Right lobe of liver (tissue), 6 donors: ENCODE results near the gene NEK2. TPM values are rescaled to one million over a fixed set of nuclear protein-coding genes. Genes with fewer than 3 reads are reported as not detected.

Source experiments
- ATAC-seq, 4 donors: fragments of 200-7000 bp; cut with Tn5 transposase; one replicate each; pipeline ENCODE4 v1.9.1; 2020; ENCODE audit warnings: mild to moderate bottlenecking in 4 of 4, moderate library complexity in 4 of 4
- DNase-seq, 3 donors: peaks; one replicate each; pipeline ENCODE4 v3.0.0-alpha.2; 2020
- H3K27ac ChIP-seq, 3 donors: fragments of 200-600 bp; one replicate each; pipeline ENCODE4 v1.8.0; 2022
- H3K27me3 ChIP-seq, 2 donors: fragments of 200-600 bp; one replicate each; pipeline ENCODE4 v1.8.0; 2022
- H3K36me3 ChIP-seq, 4 donors: fragments of 200-600 bp; sonication (generic) in 1 of 4; one replicate each; pipeline versions ENCODE4 v1.5.1 to v1.8.0; 2017 to 2022; ENCODE audit warnings: control low read depth in 1 of 4
- H3K4me1 ChIP-seq, 4 donors: fragments of 200-600 bp; sonication (generic) in 1 of 4; one replicate each; pipeline versions ENCODE4 v1.5.1 to v1.8.0; 2017 to 2022; ENCODE audit warnings: control low read depth in 1 of 4
- H3K4me3 ChIP-seq, 3 donors: fragments of 200-600 bp; one replicate each; pipeline ENCODE4 v1.8.0; 2022
- H3K9me3 ChIP-seq, 4 donors: fragments of 200-600 bp; sonication (generic) in 1 of 4; one replicate each; pipeline versions ENCODE4 v1.5.1 to v1.8.0; 2017 to 2022; ENCODE audit warnings: control low read depth in 1 of 4
- CTCF ChIP-seq, 4 donors: fragments of 200-600 bp in 3 of 4; fragments of 450-650 bp in 1 of 4; IDR thresholded peaks; one replicate each; pipeline versions ENCODE4 v1.5.1 to v1.8.0; 2016 to 2022; ENCODE audit warnings: antibody characterized with exemption in 4 of 4, mild to moderate bottlenecking in 2 of 4
- POLR2A ChIP-seq: fragments of 450-650 bp; IDR thresholded peaks from one replicate; pipeline ENCODE4 v1.6.1; 2017; ENCODE audit warnings: antibody characterized with exemption, mild to moderate bottlenecking
- WGBS: methylation state at CpG from one replicate; pipeline ENCODE4 v1.1.6; 2018; ENCODE audit warnings: low coverage, low lambda C conversion rate; ENCODE audit not compliant: insufficient coverage; ENCODE audit errors: missing lambda C conversion rate; 5-methylcytosine and 5-hydroxymethylcytosine counted together
- intact Hi-C, 2 donors: fragments of 100-400 bp; cut with DNase I; formaldehyde crosslinking; loops; one replicate each; pipeline versions ENCODE4 v1.11.2 to v1.14.1; 2022
- long read RNA-seq: library from polyadenylated mRNA; unstranded; transcript quantifications from one replicate; pipeline ENCODE4 v2.0.0, GENCODE V29; 2019
- total RNA-seq, 6 experiments: library from RNA; depleted of rRNA in 2 of 6; stranded (reverse); fragments of >200 nt in 2 of 6; fragmentation: NEBNext Ultra II Directional in 3 of 6; extraction: Animal tissue kit (Norgen Biotek cat#: 25700) in 3 of 6; gene quantifications; one replicate each; pipeline versions ENCODE4 v1.1.0 to v1.2.4, GENCODE V29; 2016 to 2023
- donor health status: DM: no; HTN: yes; CAD: no.
- donor health status: DM: no; HTN: no; CAD: no.
- donor health status: DM: no; HTN: no; CAD: no.
- donor health status: DM: no; HTN: yes; CAD: no.
- donor health status: DM: no; HTN: yes; CAD: no.

The NEK2 gene
- total RNA-seq, result under 1 TPM in 5 of 6 experiments, not detected in 1; 0.22 to 0.80 (median 0.50) TPM
- long read RNA-seq, result 0 reads

GRCh38 chr1:211675230-211676105 lies at the start of gene NEK2:
Gene NEK2 (minus strand): TSS chr1:211675621. CDS start chr1:211675479, 142 bp downstream.
- Histone ChIP-seq H3K4me1 (peaks cover 0 to 3% (median 0%) of the 10 kb centered on the region in 4 donors), H3K4me3 (peak within 1 kb of the TSS; percentile 44 to 62 (median 47)), H3K27me3 (no peaks in the 10 kb centered on the region), H3K9me3 (no peaks in the 10 kb centered on the region), H3K27ac (peak within 1 kb of the TSS in 1 of 3 donors; percentile 10), H3K36me3 (no peaks in the 10 kb centered on the region)
- peak; percentile 93 to 98 (median 98) for ATAC-seq
- intact Hi-C loops, result no loop called here
- DNase-seq, result peak; percentile 94 to 97 (median 94)
- WGBS, result 2% methylated on average over 34 of the region's 58 CpGs
- TF ChIP-seq POLR2A, result no peak
- TF ChIP-seq CTCF (IDR thresholded peaks at IDR 0.05), result no peak

DNA sequence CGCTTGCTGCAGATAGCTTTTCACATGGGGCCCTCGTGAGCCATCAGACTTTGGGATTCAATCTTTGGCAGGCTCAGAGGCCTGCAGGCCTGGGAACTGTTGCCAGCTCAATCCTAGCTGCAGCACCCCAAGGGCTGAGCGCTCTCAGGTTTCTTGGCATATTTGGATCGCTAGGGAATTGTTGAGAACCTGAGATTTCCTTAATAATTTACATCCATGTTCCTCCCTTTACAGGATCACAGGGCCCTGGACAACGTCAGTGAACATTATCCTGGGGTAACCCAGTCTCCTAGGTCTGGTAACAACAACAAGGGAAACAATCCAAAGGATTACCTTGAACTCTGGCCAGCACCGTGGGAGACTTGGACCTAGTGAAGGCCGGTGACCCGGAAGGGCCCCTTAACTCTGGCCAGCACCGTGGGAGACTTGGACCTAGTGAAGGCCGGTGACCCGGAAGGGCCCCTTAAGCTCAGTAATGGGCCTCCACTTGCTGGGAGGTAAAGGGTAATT lies 49.3 kb upstream of the NEK2 start:
- 42% methylated on average over 7 of the region's 11 CpGs for WGBS

GRCh38 chr1:211723273-211723672 lies 47.9 kb upstream of the NEK2 start:
- no peaks in the 10 kb centered on the region for H3K36me3 ChIP-seq
- intact Hi-C loops, result no loop called here
- WGBS, result 52% methylated on average over 2 of the region's 5 CpGs

More for the DNA sequence above, 49.3 kb upstream of the NEK2 start:
- Histone ChIP-seq H3K36me3 (no peaks in the 10 kb centered on the region), H3K27ac (no peak overlapping the region), H3K27me3 (no peaks in the 10 kb centered on the region), H3K9me3 (no peaks in the 10 kb centered on the region), H3K4me3 (no peak overlapping the region), H3K4me1 (peaks cover 0 to 8% (median 0%) of the 10 kb centered on the region in 4 donors)
- DNase-seq (no peak), ATAC-seq (peak; percentile 34 to 66 (median 56))
- intact Hi-C loops, result no loop called here
- no peak for TF ChIP-seq POLR2A
- TF ChIP-seq CTCF (IDR thresholded peaks at IDR 0.05), result no peak

More at GRCh38 chr1:211723273-211723672, 47.9 kb upstream of the NEK2 start:
- Histone ChIP-seq H3K4me1 (peaks cover 0 to 8% (median 0%) of the 10 kb centered on the region in 4 donors), H3K27ac (no peak overlapping the region), H3K27me3 (no peaks in the 10 kb centered on the region), H3K4me3 (no peak overlapping the region), H3K9me3 (no peaks in the 10 kb centered on the region)
- ATAC-seq (peak; percentile 33 to 87 (median 76)), DNase-seq (peak in 1 of 3 donors; percentile 64)
- no peak for TF ChIP-seq POLR2A
- TF ChIP-seq CTCF (IDR thresholded peaks at IDR 0.05), result no peak
